H1 (cell line): ENCODE data around the gene FRMD4A.

Source experiments
- CTCF ChIP-seq, 3 experiments: IDR thresholded peaks; 1 replicate in 2 of 3; 2 replicates in 1 of 3; pipeline versions ENCODE4 v1.5.1 to v1.6.1; 2011; ENCODE audit warnings: low read length in 3 of 3, mild to moderate bottlenecking in 3 of 3, inconsistent platforms in 2 of 3, low read depth in 1 of 3, moderate library complexity in 1 of 3; ENCODE audit not compliant: insufficient read depth in 1 of 3; ENCODE audit errors: control extremely low read depth in 1 of 3
- EZH2 ChIP-seq: fragments of 200-600 bp; sonication (generic); IDR thresholded peaks from 2 replicates; pipeline ENCODE4 v1.7.1; 2012; ENCODE audit warnings: low read depth, mild to moderate bottlenecking, moderate library complexity, low read length, inconsistent platforms; ENCODE audit not compliant: severe bottlenecking
- POLR2A ChIP-seq, 2 experiments: IDR thresholded peaks; 1 replicate in 1 of 2; 2 replicates in 1 of 2; pipeline ENCODE4 v1.6.1; 2011; ENCODE audit warnings: low read depth in 2 of 2, low read length in 2 of 2, mild to moderate bottlenecking in 2 of 2; ENCODE audit errors: control extremely low read depth in 1 of 2
- POLR2AphosphoS5 ChIP-seq: IDR thresholded peaks from 2 replicates; pipeline ENCODE4 v1.6.1; 2011; ENCODE audit warnings: low read depth, low read length
- TAF1 ChIP-seq: IDR thresholded peaks from 2 replicates; pipeline ENCODE4 v1.6.1; 2011; ENCODE audit warnings: mild to moderate bottlenecking, low read depth, low read length
- TEAD4 ChIP-seq: IDR thresholded peaks from 2 replicates; pipeline ENCODE4 v1.6.1; 2012; ENCODE audit warnings: low read depth, low read length, inconsistent platforms, mixed read lengths

- TF ChIP-seq EZH2 (no peak), TEAD4 (no peak), POLR2A (IDR thresholded peaks at IDR 0.05; ENCODE audit: control extremely low read depth in 1 of 2, low read depth in 2 of 2, low read length in 2 of 2) (no peak), POLR2AphosphoS5 (no peak), CTCF (IDR thresholded peaks at IDR 0.05; ENCODE audit: control extremely low read depth in 1 of 3, insufficient read depth in 1 of 3, low read depth in 1 of 3, low read length in 3 of 3) (no peak), TAF1 (no peak)
Measured at GRCh38 chr10:14312014-14312413, 18.7 kb downstream of the FRMD4A start.
